ENCODE results near the gene KCNC1.

GRCh38 chr11:17775507-17776211 is 41.1 kb downstream of the KCNC1 start:
- TF ChIP-seq CTCF (IDR thresholded peaks at IDR 0.05; ENCODE audit: poor library complexity, severe bottlenecking) (no peak), SMC3 (conservative IDR thresholded peaks at IDR 0.05; ENCODE audit: poor library complexity) (no peak), REST (IDR thresholded peaks at IDR 0.05; ENCODE audit: borderline replicate concordance) (no peak), EP300 (conservative IDR thresholded peaks at IDR 0.05; ENCODE audit: poor library complexity, severe bottlenecking) (no peak), EZH2 (IDR thresholded peaks at IDR 0.05; ENCODE audit: borderline replicate concordance, insufficient read depth, low read length, poor library complexity, severe bottlenecking) (no peak), RAD21 (conservative IDR thresholded peaks at IDR 0.05) (no peak), MXI1 (conservative IDR thresholded peaks at IDR 0.05; ENCODE audit: poor library complexity, severe bottlenecking) (no peak)
